ENCODE data around the gene TMEM39B.
"Not testable (repeated sequence)": the region's sequence is repeated elsewhere in the genome, so short reads cannot be mapped to it uniquely, and the experiment has no call there.

Gene TMEM39B

DNA sequence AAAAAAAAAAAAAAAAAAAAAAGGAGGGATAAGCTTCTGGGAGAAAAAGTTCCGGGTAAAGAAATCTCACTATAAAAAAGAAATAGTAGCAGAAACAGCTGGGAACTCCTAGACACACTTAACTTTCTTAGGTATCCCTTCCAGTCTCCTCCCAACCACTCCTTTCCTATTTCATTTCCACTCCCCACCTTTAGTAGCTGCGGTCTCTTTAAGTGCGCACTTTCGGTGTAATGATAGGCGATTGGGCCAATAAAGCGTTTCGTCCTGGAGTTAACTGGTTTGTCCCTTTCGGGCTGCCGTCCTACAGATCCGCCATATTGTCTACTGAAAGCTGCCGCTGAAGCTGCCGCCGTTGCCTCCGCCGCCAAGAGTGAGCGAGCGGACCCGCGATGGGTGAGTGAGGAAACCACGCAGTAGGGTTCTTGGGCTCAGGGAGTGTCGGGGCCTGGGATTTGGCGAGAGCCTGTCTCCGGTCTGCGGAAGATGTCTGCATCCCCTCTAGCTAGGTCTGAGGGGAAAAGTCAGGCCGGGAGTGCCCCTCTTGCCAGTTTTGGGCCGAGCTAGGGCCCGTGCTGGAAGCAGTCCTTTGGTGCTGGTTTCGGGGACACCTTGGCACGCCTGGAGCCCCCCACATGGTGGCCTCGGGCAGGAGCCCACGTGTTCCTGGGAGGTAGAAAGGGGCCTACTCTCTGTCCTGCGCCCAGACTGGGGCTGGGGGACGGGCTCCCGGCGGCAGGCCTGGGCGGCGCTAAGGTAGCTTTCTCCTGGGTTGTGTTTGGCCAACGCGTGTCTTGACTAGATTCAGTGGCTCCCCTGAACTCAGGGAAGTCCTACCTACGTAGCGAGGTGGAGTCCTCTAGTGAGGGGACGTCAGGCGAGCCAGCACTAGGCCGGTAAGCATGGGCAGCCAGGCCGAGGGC is 35.3 kb downstream of the TMEM39B start, which contains the start of gene KPNA6:
KPNA6 (plus strand) TSS at position 315 of the 920 bp plus-strand sequence; CDS start at position 390, 75 bp downstream.
- TF ChIP-seq JUND (IDR thresholded peaks at IDR 0.05; ENCODE audit: low read depth), result no peak
- DNase-seq (ENCODE audit: low read depth in 1 of 2, low spot score in 1 of 2), result peak; percentile 34 to 96
- in situ Hi-C loops (cut with HindIII; ENCODE audit: low pct_unique_long_range_greater_than_20kb, low sequenced_read_pairs), result no loop called here

DNA sequence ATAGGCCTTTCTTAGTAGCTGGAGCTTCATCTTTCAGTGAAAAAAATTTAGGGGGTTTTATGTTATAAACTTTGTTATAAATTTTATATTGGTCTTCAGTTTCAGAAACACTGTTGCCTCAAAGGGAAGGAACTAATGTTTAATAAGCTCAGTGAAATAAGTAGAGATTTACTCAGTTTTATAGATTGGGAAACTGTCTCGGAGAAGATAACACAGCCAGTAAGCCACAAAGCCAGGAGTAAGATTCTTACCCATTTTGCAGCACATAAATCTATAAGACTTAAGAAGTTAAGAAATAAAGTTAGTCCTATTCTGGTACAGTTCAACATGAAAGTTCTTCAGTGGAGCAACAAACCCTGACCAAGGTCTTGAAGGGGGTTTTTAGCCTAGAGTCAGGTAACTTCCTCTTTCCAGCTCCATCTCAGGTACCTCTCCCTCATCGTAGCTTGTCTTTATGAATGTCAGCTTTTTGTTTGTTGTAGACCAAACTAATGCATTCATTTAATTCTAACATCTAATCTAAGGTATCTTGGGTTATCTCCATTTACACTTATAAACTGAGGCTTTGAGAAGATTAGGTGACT is 38.4 kb downstream of the TMEM39B start:
- in situ Hi-C loops (cut with HindIII; ENCODE audit: low pct_unique_long_range_greater_than_20kb, low sequenced_read_pairs), result no loop called here
- no peak for TF ChIP-seq JUND (IDR thresholded peaks at IDR 0.05; ENCODE audit: low read depth)
- DNase-seq (ENCODE audit: low read depth in 1 of 2, low spot score in 1 of 2), result no peak

DNA sequence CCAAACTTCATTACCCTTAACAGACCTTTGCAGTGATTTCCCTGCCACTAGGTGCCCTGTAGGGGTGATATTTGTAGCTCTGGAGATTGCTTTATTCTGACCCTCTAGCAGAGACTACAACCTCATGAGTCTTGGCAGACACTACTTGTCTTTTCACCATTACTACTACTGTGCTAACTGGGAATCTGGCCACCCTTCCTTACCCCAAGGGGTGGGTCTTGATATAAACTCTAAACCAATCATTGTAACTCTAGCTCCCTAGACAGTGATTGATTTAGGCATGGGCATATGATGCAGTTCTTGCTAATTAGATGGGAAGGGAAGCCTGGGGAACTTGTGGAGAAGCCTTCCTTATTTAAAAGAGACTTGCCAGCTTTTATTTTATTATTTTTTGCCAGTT is 39.0 kb downstream of the TMEM39B start:
- DNase-seq (ENCODE audit: low read depth in 1 of 2, low spot score in 1 of 2), result no peak
- in situ Hi-C loops (cut with HindIII; ENCODE audit: low pct_unique_long_range_greater_than_20kb, low sequenced_read_pairs), result no loop called here
- no peak for TF ChIP-seq JUND (IDR thresholded peaks at IDR 0.05; ENCODE audit: low read depth)

DNA sequence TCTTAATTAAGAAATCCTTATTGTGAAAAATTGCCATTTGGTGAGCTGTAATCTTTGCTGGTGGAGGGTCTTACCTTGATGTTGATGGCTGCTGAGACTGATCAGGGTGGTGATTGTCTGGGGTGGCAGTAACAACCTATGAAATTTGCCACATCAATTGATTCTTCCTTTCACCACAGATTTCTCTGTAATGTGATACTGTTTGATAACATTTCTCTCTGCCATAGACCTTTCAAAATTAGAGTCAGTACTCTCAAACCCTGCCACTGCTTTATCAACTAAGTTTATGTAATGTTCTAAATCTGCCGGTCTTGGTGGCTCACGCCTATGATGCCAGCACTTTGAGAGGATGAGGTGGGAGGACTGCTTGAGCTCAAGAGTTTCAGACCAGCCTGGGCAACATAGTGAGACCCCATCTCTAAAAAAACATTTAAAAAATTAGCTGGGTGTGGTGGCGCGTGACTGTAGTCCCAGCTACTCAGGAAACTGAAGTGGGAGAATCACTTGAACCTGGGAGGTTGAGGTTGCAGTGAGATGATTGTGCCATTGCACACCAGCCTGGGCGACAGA is 40.2 kb downstream of the TMEM39B start:
- TF ChIP-seq JUND (IDR thresholded peaks at IDR 0.05; ENCODE audit: low read depth), result no peak
- in situ Hi-C loops (cut with HindIII; ENCODE audit: low pct_unique_long_range_greater_than_20kb, low sequenced_read_pairs), result no loop called here
- no peak for DNase-seq (ENCODE audit: low read depth in 1 of 2, low spot score in 1 of 2)

DNA sequence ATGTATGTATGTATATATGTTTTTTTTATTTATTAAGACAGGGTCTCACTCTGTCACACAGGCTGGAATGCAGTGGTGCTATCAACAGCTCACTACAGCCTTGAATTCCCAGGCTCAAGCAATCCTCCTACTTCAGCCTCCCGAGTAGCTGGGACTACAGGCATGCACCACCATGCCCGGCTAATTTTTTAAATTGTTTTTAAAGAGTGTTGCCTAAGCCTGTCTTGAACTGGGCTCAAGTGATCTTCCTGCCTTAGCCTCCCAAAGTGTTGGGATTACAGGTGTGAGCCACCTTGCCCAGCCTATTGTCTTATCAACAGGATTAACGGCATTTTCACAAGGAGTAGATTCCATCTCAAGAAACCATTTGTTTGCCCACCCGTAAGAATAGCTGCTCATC is 40.7 kb downstream of the TMEM39B start:
- in situ Hi-C loops (cut with HindIII; ENCODE audit: low pct_unique_long_range_greater_than_20kb, low sequenced_read_pairs); DNase-seq (ENCODE audit: low read depth in 1 of 2, low spot score in 1 of 2): not testable (repeated sequence)

DNA sequence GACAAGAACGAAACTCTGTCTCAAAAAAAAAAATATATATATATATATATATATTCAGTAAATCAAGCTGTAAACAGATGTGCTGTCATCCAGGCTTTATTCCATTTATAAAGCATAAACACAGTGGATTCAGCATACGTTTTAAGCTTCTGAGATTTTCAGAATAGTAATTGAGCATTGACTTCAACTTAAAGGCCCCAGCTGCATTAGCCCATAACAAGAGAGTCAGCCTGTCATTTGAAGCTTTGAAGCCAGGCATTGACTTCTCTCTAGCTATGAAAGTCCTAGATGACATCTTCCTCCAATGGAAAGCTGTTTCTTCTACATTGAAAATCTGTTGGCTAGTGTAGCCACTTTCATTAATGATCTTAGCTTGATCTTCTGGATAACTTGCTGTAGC is 41.7 kb downstream of the TMEM39B start:
- no peak for DNase-seq (ENCODE audit: low read depth in 1 of 2, low spot score in 1 of 2)
- in situ Hi-C loops (cut with HindIII; ENCODE audit: low pct_unique_long_range_greater_than_20kb, low sequenced_read_pairs), result no loop called here
- TF ChIP-seq JUND (IDR thresholded peaks at IDR 0.05; ENCODE audit: low read depth), result no peak

DNA sequence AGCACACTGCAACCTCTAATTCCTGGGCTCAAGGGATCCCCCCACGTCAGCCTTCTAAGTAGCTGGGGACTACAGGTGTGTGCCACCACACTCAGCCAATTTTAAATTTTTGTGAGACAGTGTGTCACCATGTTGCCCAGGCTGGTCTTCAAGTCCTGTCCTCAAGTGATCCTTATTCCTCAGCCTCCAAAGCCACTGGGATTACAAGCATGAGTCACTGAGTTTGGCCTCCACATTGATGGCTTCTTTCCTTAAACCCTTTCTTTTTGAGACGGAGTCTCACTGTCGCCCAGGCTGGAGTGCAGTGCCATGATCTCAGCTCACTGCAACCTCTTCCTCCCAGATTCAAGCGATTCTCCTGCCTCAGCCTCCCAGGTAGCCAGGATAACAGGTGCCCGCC is 42.8 kb downstream of the TMEM39B start:
- in situ Hi-C loops (cut with HindIII; ENCODE audit: low pct_unique_long_range_greater_than_20kb, low sequenced_read_pairs), result no loop called here
- no peak for DNase-seq (ENCODE audit: low read depth in 1 of 2, low spot score in 1 of 2)
- no peak for TF ChIP-seq JUND (IDR thresholded peaks at IDR 0.05; ENCODE audit: low read depth)

DNA sequence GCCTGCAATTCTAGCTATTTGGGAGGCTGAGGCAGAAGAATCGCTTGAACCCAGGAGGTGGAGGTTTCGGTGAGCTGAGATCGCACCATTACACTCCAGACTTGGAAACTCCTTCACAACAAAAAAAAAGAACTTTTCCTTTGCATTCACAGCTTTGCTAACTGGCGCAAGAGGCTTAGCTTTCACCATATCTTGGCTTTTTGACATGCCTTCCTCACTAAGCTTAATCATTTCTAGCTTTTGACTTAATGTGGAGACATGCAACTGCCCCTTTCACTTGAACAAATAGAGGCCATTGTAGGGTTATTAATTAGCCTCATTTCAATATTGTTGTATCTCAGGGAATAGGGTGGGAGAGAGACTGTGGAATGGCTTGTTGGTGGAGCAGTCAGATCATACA is 43.8 kb downstream of the TMEM39B start:
- no peak for DNase-seq (ENCODE audit: low read depth in 1 of 2, low spot score in 1 of 2)
- in situ Hi-C loops (cut with HindIII; ENCODE audit: low pct_unique_long_range_greater_than_20kb, low sequenced_read_pairs), result no loop called here
- TF ChIP-seq JUND (IDR thresholded peaks at IDR 0.05; ENCODE audit: low read depth), result no peak

DNA sequence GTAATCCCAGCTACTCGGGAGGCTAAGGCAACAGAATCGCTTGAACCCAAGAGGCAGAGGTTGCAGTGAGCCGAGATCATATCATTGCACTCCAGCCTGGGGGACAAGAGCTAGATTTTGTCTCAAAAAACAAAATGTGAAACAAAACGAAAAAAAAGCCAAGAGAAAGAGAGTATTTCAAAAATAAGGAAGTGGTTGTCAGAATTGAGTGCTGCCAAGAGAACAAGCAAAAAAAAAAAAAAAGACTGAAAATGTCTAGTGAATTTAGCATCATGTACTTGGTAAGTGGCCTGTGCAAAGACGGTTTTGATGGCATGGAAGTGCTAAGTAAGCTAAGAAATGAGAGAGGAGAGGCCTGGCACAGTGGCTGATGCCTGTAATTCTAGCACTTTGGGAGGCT is 49.4 kb downstream of the TMEM39B start:
- DNase-seq (ENCODE audit: low read depth in 1 of 2, low spot score in 1 of 2), result no peak
- no peak for TF ChIP-seq JUND (IDR thresholded peaks at IDR 0.05; ENCODE audit: low read depth)
- in situ Hi-C loops (cut with HindIII; ENCODE audit: low pct_unique_long_range_greater_than_20kb, low sequenced_read_pairs), result no loop called here

DNA sequence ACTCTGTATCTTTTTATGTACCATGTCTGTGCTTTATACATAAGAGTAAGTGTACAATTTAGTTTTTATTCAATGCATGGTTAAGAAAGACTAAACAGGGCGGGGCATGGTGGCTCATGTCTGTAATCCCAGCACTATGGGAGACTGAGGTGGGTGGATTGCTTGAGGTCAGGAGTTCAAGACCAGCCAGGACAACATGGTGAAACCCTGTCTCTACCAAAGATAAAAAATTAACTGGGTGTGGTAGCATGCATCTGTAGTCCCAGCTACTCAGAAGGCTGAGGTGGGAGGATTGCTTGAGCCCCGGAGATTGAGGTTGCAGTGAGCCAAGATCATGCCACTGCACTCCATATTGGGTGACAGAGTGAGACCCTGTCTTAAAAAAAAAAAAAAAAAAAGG is 50.6 kb downstream of the TMEM39B start:
- in situ Hi-C loops (cut with HindIII; ENCODE audit: low pct_unique_long_range_greater_than_20kb, low sequenced_read_pairs), result not testable (repeated sequence)

DNA sequence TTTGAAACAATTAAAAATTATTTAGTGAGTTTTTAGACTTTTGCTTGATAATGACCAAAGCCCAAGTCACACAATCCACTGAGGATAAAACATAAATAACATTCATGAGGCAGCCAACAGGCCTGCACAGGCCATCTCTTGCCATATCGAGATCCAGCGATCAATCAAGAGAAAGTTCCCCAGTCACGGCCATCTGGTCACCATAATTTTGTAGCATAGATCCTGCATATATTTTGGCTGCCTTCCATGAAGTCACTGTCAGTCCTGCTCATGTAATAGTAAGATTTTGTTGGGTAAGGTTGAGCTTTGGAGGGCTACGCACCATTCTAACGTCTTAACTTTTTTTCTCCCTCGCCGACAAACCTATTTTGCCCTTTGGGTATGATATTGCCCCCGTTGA is 52.6 kb downstream of the TMEM39B start:
- no peak for TF ChIP-seq JUND (IDR thresholded peaks at IDR 0.05; ENCODE audit: low read depth)
- in situ Hi-C loops (cut with HindIII; ENCODE audit: low pct_unique_long_range_greater_than_20kb, low sequenced_read_pairs), result no loop called here
- DNase-seq (ENCODE audit: low read depth in 1 of 2, low spot score in 1 of 2), result no peak

More for the DNA sequence above, 50.6 kb downstream of the TMEM39B start:
- DNase-seq (ENCODE audit: low read depth in 1 of 2, low spot score in 1 of 2), result not testable (repeated sequence)

DNA sequence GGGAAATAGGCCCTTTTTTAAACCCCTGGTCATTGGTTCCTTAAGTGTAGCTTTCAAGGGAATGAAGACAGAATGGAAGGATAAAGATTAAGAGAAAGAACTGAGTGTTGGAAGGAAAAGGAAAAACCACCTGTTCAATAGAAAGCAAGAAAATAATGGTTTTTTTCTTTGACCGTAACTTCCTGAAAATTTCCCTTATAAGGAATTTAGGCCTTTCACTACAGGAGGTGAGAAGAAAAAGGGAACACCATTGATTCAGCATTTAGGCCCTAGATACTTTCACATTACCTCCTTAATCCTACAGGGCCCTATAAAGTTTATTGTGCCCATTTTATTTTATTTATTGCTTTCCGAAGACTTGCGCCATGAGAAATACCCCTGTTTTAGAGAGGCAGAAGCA is 54.0 kb downstream of the TMEM39B start:
- no peak for TF ChIP-seq JUND (IDR thresholded peaks at IDR 0.05; ENCODE audit: low read depth)
- in situ Hi-C loops (cut with HindIII; ENCODE audit: low pct_unique_long_range_greater_than_20kb, low sequenced_read_pairs), result no loop called here
- no peak for DNase-seq (ENCODE audit: low read depth in 1 of 2, low spot score in 1 of 2)

Measured in T47D (cell line).